Suprapubic skin (tissue), 3 donors: ENCODE results near the gene PSMA1.

ENCODE experiments used
- EP300 ChIP-seq: sonication (generic); formaldehyde crosslinking; IDR thresholded peaks from one replicate; pipeline ENCODE4 v1.6.1; 2017; ENCODE audit warnings: antibody characterized with exemption
- TF ChIP-seq, protein P1 (sequence below), 2 donors: fragments of 200-600 bp in 1 of 2; fragments of 450-650 bp in 1 of 2; sonication (generic) in 1 of 2; IDR thresholded peaks; one replicate each; pipeline ENCODE4 v1.5.1; 2016 to 2019; ENCODE audit warnings: antibody characterized with exemption in 2 of 2, mild to moderate bottlenecking in 1 of 2, moderate library complexity in 1 of 2

DNA sequence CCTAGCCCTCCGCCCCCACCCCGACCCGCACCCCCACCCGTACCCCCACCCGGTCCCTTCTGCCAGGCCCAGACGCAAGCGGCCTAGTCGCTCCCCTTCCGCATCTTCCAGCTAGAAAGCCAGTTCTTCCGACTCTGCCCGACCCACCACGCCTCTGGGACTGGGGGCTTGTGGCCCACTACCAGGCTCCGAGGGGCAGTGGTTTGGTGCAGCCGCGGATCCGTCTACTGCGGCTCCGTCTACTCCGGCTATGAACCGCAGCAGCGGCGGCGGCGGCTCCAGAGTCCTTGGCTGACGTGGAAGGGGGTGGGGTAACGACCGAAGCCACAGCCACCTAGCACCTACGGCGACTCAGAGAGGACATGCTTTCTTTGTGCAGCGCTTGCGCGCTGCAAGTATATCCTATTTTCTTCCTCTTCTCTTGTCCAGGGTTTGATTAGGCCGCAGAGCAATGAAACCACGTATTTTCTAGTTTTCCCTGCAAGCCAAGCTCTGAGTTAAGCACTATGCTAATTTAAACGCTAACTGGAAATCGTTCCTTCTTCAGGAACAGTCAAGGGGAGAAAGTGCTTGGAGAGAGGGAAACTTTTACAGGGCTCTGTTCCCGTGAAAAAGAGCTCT lies 20.5 kb downstream of the PSMA1 start, which contains the start of gene COPB1:
- TF ChIP-seq, protein P1, sequence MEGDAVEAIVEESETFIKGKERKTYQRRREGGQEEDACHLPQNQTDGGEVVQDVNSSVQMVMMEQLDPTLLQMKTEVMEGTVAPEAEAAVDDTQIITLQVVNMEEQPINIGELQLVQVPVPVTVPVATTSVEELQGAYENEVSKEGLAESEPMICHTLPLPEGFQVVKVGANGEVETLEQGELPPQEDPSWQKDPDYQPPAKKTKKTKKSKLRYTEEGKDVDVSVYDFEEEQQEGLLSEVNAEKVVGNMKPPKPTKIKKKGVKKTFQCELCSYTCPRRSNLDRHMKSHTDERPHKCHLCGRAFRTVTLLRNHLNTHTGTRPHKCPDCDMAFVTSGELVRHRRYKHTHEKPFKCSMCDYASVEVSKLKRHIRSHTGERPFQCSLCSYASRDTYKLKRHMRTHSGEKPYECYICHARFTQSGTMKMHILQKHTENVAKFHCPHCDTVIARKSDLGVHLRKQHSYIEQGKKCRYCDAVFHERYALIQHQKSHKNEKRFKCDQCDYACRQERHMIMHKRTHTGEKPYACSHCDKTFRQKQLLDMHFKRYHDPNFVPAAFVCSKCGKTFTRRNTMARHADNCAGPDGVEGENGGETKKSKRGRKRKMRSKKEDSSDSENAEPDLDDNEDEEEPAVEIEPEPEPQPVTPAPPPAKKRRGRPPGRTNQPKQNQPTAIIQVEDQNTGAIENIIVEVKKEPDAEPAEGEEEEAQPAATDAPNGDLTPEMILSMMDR (IDR thresholded peaks at IDR 0.05), result no peak
- TF ChIP-seq EP300, result no peak
